ENCODE results near the gene PITPNM3.
"Not testable (repeated sequence)": the region's sequence is repeated elsewhere in the genome, so short reads cannot be mapped to it uniquely, and the experiment has no call there.

Gene PITPNM3

DNA sequence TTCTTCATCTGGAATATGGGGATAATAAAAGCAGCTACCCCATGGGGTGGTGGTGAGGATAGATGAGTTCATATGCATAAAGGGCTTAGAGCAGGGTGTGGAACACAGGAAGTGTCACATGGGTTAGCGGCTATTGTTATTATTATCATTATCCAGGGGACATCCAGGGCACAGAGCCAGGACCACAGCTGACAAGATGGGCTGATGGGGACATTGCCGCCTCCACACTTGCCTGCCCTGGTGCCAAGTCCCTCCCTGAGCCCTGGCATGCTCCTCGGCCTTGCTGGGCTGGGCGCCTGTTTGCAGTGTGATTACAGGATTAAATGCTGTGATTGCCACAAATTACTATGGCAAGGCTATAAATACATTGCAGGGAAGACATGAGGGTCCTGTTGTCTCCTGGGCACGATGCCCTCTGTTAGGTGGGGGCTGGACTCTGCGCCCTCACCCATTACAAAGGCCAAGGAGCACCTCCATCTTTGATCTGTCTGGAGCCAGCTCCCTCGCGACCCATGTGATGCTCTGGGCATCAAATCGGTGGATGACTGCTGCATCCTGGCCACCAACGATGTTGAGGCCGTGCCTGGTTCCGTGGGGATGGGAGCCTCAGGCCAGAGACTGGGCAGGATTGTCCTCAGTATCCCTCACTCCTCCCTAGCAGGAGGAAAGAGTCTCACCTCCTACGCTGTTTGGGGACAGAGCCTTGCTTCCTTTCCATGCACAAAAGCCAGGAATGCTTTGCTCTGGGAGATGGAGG, 68.9 kb downstream of the PITPNM3 start:
- Histone ChIP-seq H3K36me3 (no peaks in the 10 kb centered on the region), H3K27me3 (peaks cover 1% of the 10 kb centered on the region), H3K4me1 (ENCODE audit: control insufficient read depth in 1 of 2, insufficient read depth in 1 of 2, low read depth in 1 of 2, low read length in 1 of 2) (no peaks in the 10 kb centered on the region), H3K4me3 (ENCODE audit: low read depth in 1 of 2, low read length in 1 of 2) (no peak overlapping the region), H3K9me3 (no peaks in the 10 kb centered on the region), H3K27ac (no peak overlapping the region)
- TF ChIP-seq, protein P1, sequence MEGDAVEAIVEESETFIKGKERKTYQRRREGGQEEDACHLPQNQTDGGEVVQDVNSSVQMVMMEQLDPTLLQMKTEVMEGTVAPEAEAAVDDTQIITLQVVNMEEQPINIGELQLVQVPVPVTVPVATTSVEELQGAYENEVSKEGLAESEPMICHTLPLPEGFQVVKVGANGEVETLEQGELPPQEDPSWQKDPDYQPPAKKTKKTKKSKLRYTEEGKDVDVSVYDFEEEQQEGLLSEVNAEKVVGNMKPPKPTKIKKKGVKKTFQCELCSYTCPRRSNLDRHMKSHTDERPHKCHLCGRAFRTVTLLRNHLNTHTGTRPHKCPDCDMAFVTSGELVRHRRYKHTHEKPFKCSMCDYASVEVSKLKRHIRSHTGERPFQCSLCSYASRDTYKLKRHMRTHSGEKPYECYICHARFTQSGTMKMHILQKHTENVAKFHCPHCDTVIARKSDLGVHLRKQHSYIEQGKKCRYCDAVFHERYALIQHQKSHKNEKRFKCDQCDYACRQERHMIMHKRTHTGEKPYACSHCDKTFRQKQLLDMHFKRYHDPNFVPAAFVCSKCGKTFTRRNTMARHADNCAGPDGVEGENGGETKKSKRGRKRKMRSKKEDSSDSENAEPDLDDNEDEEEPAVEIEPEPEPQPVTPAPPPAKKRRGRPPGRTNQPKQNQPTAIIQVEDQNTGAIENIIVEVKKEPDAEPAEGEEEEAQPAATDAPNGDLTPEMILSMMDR (IDR thresholded peaks at IDR 0.05), result no peak

DNA sequence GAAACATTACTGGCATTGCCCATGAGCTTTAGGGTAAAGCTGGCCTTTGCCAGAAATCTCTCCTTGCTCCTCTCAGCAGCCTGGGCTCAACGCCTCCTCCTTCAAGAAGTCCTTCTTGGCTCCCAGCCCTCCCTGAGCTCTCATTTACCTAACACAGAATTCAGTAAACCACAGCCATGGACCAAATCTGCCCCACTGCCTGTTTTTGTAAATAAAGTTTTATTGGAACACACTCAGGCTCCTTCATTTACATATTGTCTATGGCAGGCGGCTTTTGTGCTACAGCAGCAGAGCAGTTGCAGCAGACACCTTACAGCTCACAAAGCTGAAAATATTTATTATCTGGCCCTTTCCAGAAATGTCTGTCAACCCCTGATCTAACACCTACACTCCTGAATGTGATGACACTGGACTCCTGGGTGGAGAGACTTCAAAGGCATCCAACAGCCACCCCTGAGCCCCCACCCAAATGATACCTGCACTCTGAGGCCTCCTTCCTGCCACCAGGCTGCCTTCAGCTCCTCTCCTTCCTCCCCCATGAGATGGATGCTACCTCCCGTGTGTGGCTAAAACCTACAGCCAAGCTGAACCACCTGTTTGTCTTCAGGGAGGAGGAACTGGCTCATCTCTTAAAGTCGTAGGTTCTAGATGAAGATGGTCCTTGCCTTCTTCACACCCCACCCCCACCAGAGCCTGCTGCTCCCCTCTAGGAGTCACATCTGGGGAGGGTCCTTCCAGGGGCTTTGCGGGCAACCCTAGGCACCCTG, 70.5 kb downstream of the PITPNM3 start:
- peaks cover 5% of the 10 kb centered on the region for H3K27me3 ChIP-seq
- no peaks in the 10 kb centered on the region for H3K36me3 ChIP-seq
- H3K4me3 ChIP-seq (ENCODE audit: low read depth in 1 of 2, low read length in 1 of 2), result no peak overlapping the region
- H3K9me3 ChIP-seq, result no peaks in the 10 kb centered on the region
- no peak overlapping the region for H3K27ac ChIP-seq
- TF ChIP-seq, protein P1 (IDR thresholded peaks at IDR 0.05), result no peak
- H3K4me1 ChIP-seq (ENCODE audit: control insufficient read depth in 1 of 2, insufficient read depth in 1 of 2, low read depth in 1 of 2, low read length in 1 of 2), result no peaks in the 10 kb centered on the region

GRCh38 chr17:6483507-6483906, 72.8 kb downstream of the PITPNM3 start:
- no peaks in the 10 kb centered on the region for H3K36me3 ChIP-seq

GRCh38 chr17:6482796-6483195, 73.6 kb downstream of the PITPNM3 start:
- H3K36me3 ChIP-seq; H3K27ac ChIP-seq; H3K9me3 ChIP-seq; H3K4me1 ChIP-seq (ENCODE audit: control insufficient read depth in 1 of 2, insufficient read depth in 1 of 2, low read depth in 1 of 2, low read length in 1 of 2); H3K27me3 ChIP-seq; H3K4me3 ChIP-seq (ENCODE audit: low read depth in 1 of 2, low read length in 1 of 2): not testable (repeated sequence)

More at GRCh38 chr17:6483507-6483906, 72.8 kb downstream of the PITPNM3 start:
- Histone ChIP-seq H3K27ac (no peak overlapping the region), H3K27me3 (peaks cover 5% of the 10 kb centered on the region), H3K9me3 (no peaks in the 10 kb centered on the region), H3K4me1 (ENCODE audit: control insufficient read depth in 1 of 2, insufficient read depth in 1 of 2, low read depth in 1 of 2, low read length in 1 of 2) (no peaks in the 10 kb centered on the region), H3K4me3 (ENCODE audit: low read depth in 1 of 2, low read length in 1 of 2) (no peak overlapping the region)
- TF ChIP-seq, protein P1 (IDR thresholded peaks at IDR 0.05), result no peak

DNA sequence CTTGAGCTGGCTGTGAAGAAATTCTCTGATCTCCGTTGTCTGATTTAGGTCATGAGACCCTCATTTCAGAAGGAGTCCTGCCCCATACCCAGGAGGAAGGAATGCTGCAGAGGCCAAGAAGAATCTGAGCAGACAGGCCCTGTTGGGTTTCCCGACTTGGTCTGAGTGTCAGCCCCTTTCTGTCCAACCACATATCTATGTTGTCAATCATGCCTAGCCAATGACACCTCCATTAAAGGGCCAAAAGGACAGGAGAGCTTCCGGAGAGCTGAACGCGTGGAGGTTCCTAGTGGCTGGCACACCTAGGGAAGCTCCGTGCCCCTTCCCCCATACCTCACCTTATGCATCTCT, 74.3 kb downstream of the PITPNM3 start:
- Histone ChIP-seq H3K4me3 (ENCODE audit: low read depth in 1 of 2, low read length in 1 of 2) (no peak overlapping the region), H3K9me3 (no peaks in the 10 kb centered on the region)

More for the DNA sequence above, 74.3 kb downstream of the PITPNM3 start:
- TF ChIP-seq, protein P1 (IDR thresholded peaks at IDR 0.05), result no peak
- Histone ChIP-seq H3K27ac (no peak overlapping the region), H3K27me3 (peaks cover 5% of the 10 kb centered on the region), H3K36me3 (no peaks in the 10 kb centered on the region), H3K4me1 (ENCODE audit: control insufficient read depth in 1 of 2, insufficient read depth in 1 of 2, low read depth in 1 of 2, low read length in 1 of 2) (no peaks in the 10 kb centered on the region)
